Ecto neural progenitor cell (in vitro differentiated cells): ENCODE measurements around the gene CNOT11.

Experiments used
- DNase-seq: peaks from one replicate; pipeline ENCODE4 v3.0.0-alpha.2; 2018; ENCODE audit warnings: low spot score

The CNOT11 gene

DNA sequence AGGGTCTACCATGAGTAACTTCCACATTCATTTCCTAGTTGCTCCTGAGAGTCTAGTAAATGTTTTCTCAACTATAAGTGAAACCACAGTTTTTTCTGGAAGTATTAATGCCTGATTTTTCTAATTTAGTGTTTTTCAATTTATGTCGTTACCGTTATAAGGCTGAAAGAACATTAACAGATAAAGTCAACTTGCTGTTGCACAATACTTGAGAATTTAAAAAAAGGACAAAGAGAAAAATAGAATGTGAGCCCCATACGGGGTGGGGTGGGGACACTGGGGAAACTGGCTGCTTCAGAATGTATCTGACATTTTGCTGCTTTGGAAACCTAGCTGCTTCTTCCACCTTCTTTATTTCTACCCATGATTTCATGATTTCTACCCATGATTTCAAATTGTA, 26.2 kb downstream of the CNOT11 start:
- DNase-seq, result no peak

DNA sequence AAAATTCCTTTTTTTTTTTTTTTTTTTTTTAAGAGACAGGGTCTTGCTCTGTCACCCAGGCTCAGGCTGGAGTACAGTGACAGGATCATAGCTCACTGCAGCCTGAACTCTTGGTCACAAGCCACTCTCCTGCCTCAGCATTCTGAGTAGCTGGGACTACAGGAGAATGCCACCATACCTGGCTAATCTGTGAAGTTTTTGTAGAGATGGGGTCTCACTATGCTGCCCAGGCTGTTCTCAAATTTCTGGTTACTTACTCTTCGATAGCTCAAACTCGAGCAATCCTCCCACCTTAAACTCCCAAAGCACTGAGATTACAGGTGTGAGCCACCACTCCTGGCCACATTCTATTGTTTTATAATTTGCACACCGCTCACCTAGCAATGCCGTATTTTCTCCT, 28.8 kb downstream of the CNOT11 start:
- DNase-seq, result no peak

DNA sequence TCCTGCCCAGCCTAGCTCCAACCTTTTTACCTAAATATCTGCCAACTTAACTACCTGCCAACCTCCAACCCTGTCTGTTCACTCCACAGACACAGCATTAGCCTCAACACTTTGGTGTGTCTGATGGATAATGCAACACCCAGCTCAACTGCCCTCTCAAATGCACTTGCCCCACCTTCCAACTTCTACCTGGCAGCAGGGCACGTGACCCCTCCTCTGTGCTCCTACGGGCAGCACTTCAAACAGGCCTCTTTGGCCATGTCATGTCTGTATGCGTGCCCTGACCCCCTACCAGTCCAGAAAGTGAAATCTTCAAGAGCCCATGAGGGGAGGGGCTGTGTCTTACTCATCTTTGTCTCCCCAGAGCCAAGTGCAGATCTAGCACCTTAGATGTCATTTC, 30.3 kb downstream of the CNOT11 start:
- no peak for DNase-seq

- no peak for DNase-seq
Observed at GRCh38 chr2:101286684-101287083, 34.0 kb downstream of the CNOT11 start.

GRCh38 chr2:101287303-101287702, 34.6 kb downstream of the CNOT11 start:
- no peak for DNase-seq

DNA sequence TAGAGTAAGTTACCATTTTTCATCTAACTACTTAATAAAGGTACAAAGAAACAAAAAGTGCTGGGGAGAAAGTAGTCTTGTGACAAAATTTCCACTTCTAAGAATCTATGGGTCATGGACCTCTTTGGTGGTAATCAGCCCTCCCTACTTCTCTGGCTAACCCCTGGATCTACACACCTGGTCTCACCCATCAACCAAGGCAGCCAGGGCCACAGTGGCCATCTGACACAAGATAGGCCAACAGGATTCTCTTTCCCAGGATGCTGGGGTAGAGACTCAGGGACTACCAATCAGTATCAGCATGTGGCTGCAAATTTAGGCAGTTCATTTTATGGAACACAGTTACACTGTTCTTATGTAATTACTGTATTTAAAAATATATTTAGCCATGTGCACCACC, 38.0 kb downstream of the CNOT11 start:
- no peak for DNase-seq

- no peak for DNase-seq
Observed at GRCh38 chr2:101291973-101292372, 39.3 kb downstream of the CNOT11 start.

GRCh38 chr2:101293544-101293943, 40.9 kb downstream of the CNOT11 start:
- no peak for DNase-seq

DNA sequence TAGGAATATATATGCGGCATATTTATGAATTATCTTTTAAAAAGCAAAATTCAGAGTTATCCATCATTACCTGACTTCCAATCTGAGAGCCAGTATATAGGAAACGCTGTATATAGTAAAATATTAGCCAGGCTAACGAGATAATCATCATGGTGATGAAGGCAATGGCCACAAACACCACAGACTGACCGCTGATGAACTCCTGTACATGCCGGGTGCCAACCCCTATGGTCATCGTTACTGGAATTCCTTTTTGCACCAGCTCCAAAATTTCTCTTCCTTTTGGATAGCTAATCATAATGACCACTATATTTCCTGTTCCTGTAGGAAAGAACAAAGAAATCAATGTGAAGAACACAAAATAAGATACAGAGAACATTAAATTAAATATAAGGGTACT, 42.2 kb downstream of the CNOT11 start:
- DNase-seq, result no peak

DNA sequence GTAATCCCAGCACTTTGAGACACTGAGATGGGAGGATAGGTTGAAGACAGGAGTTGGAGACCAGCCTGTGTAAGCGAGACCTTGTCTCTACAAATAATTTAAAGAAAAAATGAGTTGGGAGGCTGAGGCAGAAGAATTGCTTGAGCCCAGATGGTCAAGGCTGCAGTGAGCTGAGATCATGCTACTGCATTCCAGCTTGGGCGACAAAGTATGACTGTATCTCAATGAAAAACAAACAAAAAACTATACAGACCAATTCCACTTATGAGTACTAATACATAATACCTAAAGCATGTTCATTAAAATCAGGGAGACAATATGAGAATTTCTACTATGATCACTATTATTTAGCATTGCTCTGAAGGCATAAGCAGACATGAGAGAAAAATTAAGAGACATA, 43.2 kb downstream of the CNOT11 start:
- DNase-seq, result no peak

DNA sequence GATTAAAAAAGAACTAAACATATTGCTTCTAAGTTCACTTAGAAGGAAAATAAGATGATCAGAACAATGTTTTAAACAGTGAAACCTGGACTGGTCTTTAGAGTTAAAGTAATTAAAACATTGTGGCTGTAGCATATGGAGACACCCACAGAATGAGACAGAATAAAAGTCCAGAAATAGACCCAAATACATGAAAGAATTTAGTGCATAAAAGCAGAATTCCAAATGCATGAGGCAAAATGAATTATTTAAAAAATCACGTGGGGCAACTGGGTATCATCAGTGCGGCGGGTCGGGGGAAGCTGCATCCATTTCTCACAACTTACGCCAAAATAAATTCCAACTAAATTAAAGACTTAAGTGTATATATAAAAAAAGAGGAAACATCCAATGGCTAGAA, 43.7 kb downstream of the CNOT11 start:
- no peak for DNase-seq

DNA sequence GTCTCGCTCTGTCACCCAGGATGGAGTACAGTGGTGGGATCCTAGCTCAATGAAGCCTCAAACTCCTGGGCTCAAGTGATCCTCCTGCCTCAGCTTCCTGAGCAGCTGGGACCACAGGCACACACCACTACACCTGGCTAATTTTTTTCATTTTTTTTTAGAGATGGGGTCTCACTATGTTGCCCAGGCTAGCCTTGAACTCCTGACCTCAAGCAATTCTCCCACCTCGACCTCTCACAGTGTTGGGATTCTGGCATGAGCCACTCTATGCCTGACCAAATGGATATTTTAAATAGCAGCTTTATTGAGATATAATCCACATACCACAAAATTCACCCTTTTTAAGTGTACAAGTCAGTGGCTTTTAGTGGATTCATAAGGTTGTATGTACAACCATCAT, 44.7 kb downstream of the CNOT11 start:
- no peak for DNase-seq

DNA sequence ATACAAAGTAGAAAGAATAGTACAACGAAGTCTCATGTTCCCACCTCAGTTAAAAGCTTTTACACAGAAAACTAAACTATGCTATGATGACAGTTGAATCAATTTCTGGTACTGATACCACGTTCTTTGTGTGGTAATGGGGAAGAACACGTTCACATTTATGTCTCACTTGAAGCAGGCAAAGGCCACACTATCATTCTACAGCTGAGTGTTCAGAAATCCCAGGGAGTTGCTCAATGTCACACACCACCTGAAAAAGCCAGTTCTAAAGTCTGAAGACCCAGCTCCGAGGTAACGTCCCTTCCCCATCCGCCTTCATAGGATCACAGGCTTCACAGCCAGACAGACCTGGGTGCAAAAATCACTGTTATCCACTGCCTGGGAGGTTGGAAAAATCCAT, 46.9 kb downstream of the CNOT11 start:
- no peak for DNase-seq

DNA sequence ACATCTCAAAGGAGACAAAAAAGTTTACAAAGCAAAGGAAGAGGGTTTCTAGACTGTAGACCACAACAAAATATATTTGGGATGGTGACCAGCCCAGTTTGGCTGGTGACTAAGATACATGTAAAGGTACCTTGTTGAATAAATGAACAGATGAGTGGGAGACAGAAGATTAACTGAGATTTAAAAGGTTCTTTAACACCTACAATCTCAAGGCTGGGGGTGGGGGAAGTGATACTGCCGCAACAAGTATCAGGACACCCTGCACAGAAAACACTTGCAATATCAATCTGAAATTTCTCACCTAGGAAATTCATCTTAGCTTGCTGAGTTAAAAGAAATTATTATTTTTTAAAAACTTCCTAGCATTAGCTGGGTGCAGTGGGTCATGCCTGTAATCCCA, 47.5 kb downstream of the CNOT11 start:
- no peak for DNase-seq

- DNase-seq, result no peak
Observed at GRCh38 chr2:101300836-101301235, 48.1 kb downstream of the CNOT11 start.

GRCh38 chr2:101302016-101302415, 49.3 kb downstream of the CNOT11 start:
- DNase-seq, result no peak

- DNase-seq, result no peak
Observed at GRCh38 chr2:101303688-101304087, 51.0 kb downstream of the CNOT11 start.

- DNase-seq, result no peak
Observed at GRCh38 chr2:101305035-101305434, 52.3 kb downstream of the CNOT11 start.

DNA sequence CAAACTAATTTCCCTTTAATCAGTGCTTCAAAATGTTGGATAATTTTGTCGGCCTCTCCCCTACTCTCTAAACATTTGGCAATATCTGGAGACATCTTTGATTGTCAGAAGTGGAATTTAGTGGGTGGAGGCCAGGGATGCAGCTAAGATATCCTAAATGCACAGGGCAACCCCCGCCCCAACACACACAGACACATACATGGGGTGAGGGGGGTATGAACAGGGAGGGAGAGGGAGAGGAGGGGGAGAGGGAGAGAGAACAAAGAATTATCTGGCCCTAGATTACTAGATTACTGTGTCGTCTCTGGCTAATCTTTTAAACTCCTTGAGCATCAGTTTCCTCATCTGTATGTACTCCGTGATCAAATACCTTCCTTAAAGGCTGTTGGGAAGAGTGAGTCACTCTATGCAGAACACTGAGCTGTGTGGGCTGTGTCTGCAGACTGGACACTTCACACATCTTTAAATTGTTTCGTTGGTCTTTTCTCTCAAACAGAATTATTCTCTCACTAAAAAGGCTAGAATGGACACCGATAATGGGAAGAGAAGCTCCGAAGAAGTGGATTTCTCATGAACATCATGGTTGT, 52.9 kb downstream of the CNOT11 start:
- no peak for DNase-seq

DNA sequence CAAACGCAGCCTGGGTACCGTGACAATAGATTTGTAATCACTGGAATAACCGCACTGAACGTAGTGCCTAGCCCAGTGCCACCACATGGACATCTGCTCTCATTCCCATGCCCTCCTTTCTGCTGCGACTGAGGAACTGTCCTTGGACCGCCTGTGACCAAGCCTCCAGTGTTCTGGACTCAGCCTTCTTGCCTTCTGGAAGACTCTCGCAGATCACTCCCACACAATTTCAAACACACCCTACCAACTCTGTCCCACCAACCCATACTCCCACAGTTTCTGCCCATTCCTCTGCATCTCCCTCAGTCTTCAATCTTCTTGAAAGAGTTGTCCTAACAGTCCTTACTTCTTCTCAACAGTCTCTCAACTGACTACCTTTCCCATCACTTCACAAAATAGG, 53.7 kb downstream of the CNOT11 start:
- no peak for DNase-seq

DNA sequence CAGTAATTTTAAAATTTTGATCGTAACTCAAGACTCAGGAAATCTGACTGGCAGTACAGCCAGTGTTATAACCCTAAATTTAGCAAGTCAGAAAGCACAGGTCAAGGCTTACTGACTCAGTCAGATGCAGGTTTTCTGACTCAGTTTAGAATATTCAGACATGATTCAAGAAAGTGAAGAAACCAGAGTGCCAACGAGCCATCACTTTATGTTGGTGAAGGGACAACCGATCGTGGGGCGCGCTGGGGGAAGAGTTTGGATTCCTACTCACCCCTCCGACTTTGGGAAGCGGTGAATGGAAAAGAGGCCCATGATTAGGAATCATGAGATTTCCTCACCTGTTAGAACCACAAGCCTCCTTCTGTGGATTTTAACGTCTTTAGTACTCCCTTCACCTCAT, 54.8 kb downstream of the CNOT11 start:
- no peak for DNase-seq

- peak; percentile 63 for DNase-seq
Observed at GRCh38 chr2:101307950-101308431, 55.3 kb downstream of the CNOT11 start.

- peak; percentile 94 for DNase-seq
Observed at GRCh38 chr2:101308432-101309210, 55.9 kb downstream of the CNOT11 start, which contains the start of gene RNF149. Gene RNF149, minus strand, starts transcription at chr2:101308701. Its CDS starts 113 bp downstream, at chr2:101308588.
